DND-41 (cell line): ENCODE measurements around the gene HDAC4.

Source experiments
- EZH2 ChIP-seq: IDR thresholded peaks from 3 replicates; pipeline ENCODE4 v1.6.1; 2012; ENCODE audit warnings: borderline replicate concordance, low read depth, mild to moderate bottlenecking, moderate library complexity, low read length, inconsistent platforms; ENCODE audit not compliant: severe bottlenecking
- TF ChIP-seq, protein P1 (sequence below): IDR thresholded peaks from 2 replicates; pipeline ENCODE4 v1.5.1; 2012; ENCODE audit warnings: borderline replicate concordance, low read length, moderate library complexity, mild to moderate bottlenecking; ENCODE audit not compliant: poor library complexity, severe bottlenecking; ENCODE audit errors: extremely low read depth

DNA sequence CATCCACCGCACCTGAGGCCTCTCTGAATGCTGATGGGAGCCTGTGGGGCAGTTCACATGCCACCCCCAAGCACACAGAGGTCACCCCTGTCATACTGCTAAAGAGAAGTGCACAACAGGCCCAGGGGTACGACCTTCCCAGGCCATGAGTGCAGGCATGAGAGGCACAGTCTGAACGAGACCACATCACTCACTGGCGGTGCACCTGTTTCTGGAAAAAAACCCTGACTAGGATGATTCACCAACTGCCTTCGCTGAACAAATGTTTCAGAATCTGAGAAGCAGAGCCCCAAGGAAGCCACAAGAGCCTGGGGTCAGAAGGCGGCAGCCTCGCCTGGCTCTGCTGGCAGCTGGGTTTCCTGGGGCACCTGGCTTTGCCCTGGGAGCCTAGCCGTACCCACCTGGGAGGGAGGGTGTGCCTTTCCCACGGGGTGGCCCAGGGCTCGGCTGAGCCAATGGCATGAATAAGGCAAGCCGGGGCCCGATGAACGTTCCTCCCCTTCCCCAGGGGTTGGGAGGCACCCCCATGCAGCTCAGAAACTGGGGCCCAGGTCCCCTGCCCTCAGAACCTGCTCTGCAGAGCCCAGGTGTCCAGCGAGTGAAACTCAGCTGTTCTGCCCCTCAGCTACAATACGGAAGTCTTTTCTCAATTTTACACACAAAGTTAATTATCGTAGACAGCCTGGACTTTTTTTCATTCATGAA lies 73.8 kb downstream of the HDAC4 start:
- TF ChIP-seq, protein P1, sequence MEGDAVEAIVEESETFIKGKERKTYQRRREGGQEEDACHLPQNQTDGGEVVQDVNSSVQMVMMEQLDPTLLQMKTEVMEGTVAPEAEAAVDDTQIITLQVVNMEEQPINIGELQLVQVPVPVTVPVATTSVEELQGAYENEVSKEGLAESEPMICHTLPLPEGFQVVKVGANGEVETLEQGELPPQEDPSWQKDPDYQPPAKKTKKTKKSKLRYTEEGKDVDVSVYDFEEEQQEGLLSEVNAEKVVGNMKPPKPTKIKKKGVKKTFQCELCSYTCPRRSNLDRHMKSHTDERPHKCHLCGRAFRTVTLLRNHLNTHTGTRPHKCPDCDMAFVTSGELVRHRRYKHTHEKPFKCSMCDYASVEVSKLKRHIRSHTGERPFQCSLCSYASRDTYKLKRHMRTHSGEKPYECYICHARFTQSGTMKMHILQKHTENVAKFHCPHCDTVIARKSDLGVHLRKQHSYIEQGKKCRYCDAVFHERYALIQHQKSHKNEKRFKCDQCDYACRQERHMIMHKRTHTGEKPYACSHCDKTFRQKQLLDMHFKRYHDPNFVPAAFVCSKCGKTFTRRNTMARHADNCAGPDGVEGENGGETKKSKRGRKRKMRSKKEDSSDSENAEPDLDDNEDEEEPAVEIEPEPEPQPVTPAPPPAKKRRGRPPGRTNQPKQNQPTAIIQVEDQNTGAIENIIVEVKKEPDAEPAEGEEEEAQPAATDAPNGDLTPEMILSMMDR = no peak
- TF ChIP-seq EZH2 = no peak
